Skeletal muscle tissue (tissue), 4 donors: Measurements from ENCODE around the gene ACOT7. TPM values are rescaled to one million over a fixed set of nuclear protein-coding genes. Genes with fewer than 3 reads are reported as not detected.
A peak's percentile ranks its signal among the peaks of the same experiment; 100 is the strongest.

Experiments used
- H3K27ac ChIP-seq: one replicate; pipeline ENCODE4 v1.7.0; 2013; ENCODE audit warnings: mild to moderate bottlenecking, low read depth, low read length, inconsistent platforms
- H3K27me3 ChIP-seq, 3 donors: one replicate each; pipeline ENCODE4 v1.7.0; 2013; ENCODE audit warnings: low read length in 3 of 3; ENCODE audit not compliant: control insufficient read depth in 3 of 3, insufficient read depth in 3 of 3
- H3K36me3 ChIP-seq, 3 donors: one replicate each; pipeline ENCODE4 v1.7.0; 2013; ENCODE audit warnings: low read length in 3 of 3; ENCODE audit not compliant: control insufficient read depth in 3 of 3, insufficient read depth in 3 of 3
- H3K4me1 ChIP-seq, 3 donors: one replicate each; pipeline ENCODE4 v1.7.0; 2013; ENCODE audit warnings: low read length in 3 of 3, mild to moderate bottlenecking in 3 of 3; ENCODE audit not compliant: control insufficient read depth in 3 of 3, insufficient read depth in 3 of 3
- H3K4me3 ChIP-seq, 3 donors: one replicate each; pipeline ENCODE4 v1.7.0; 2013; ENCODE audit warnings: low read length in 3 of 3
- H3K9ac ChIP-seq, 3 donors: one replicate each; pipeline ENCODE4 v1.7.0; 2013; ENCODE audit warnings: low read length in 3 of 3, mild to moderate bottlenecking in 3 of 3, moderate library complexity in 2 of 3, low read depth in 1 of 3
- H3K9me3 ChIP-seq, 3 donors: one replicate each; pipeline ENCODE4 v1.7.0; 2013; ENCODE audit warnings: low read length in 3 of 3; ENCODE audit not compliant: control insufficient read depth in 3 of 3
- total RNA-seq: library from RNA; depleted of rRNA; stranded (reverse); fragments of >200 nt; gene quantifications from one replicate; pipeline ENCODE4 v1.2.3, GENCODE V29; 2014
- donor health status: Osteomylitis.

The ACOT7 gene
- total RNA-seq, 1 donor from 2014 or later, result 3.7 TPM

GRCh38 chr1:6241107-6241886, 152.3 kb downstream of the ACOT7 start:
- no peak overlapping the region for H3K9ac ChIP-seq
- peaks cover 0 to 1% (median under 1%) of the 10 kb centered on the region in 3 donors for H3K4me1 ChIP-seq
- H3K36me3 ChIP-seq, result no peaks in the 10 kb centered on the region
- no peaks in the 10 kb centered on the region for H3K9me3 ChIP-seq
- H3K27ac ChIP-seq, result no peak overlapping the region
- no peak overlapping the region for H3K4me3 ChIP-seq
- H3K27me3 ChIP-seq, result peaks cover 54 to 60% (median 55%) of the 10 kb centered on the region in 3 donors

- Histone ChIP-seq H3K36me3 (no peaks in the 10 kb centered on the region), H3K9me3 (no peaks in the 10 kb centered on the region), H3K27me3 (peaks cover 46 to 52% (median 46%) of the 10 kb centered on the region in 3 donors), H3K4me1 (peaks cover 1 to 4% (median 3%) of the 10 kb centered on the region in 3 donors), H3K27ac (no peak overlapping the region), H3K4me3 (no peak overlapping the region), H3K9ac (no peak overlapping the region)
Measured at GRCh38 chr1:6239950-6240768, 153.4 kb downstream of the ACOT7 start.

GRCh38 chr1:6239213-6239752, 154.3 kb downstream of the ACOT7 start:
- Histone ChIP-seq H3K27ac (no peak overlapping the region), H3K9ac (no peak overlapping the region), H3K4me1 (peaks cover 10 to 13% (median 11%) of the 10 kb centered on the region in 3 donors), H3K27me3 (peaks cover 41 to 47% (median 42%) of the 10 kb centered on the region in 3 donors), H3K9me3 (no peaks in the 10 kb centered on the region), H3K4me3 (no peak overlapping the region), H3K36me3 (no peaks in the 10 kb centered on the region)

- Histone ChIP-seq H3K27ac (no peak overlapping the region), H3K4me3 (no peak overlapping the region), H3K9me3 (no peaks in the 10 kb centered on the region), H3K9ac (no peak overlapping the region), H3K27me3 (peaks cover 24 to 31% (median 27%) of the 10 kb centered on the region in 3 donors), H3K36me3 (peaks cover 0 to 9% (median 1%) of the 10 kb centered on the region in 3 donors), H3K4me1 (peaks cover 22% of the 10 kb centered on the region in 3 donors)
Measured at GRCh38 chr1:6237093-6237492, 156.5 kb downstream of the ACOT7 start.

- peak overlapping the region; percentile 85 to 94 (median 88) for H3K9ac ChIP-seq
- no peaks in the 10 kb centered on the region for H3K9me3 ChIP-seq
- H3K36me3 ChIP-seq, result peaks cover 6 to 19% (median 14%) of the 10 kb centered on the region in 3 donors
- H3K4me1 ChIP-seq, result peaks cover 22 to 25% (median 22%) of the 10 kb centered on the region in 3 donors
- H3K27me3 ChIP-seq, result peaks cover 8 to 13% (median 12%) of the 10 kb centered on the region in 3 donors
- H3K4me3 ChIP-seq, result peak overlapping the region; percentile 85 to 87 (median 87)
- H3K27ac ChIP-seq, result peak overlapping the region; percentile 80
Measured at GRCh38 chr1:6235296-6235677, 158.3 kb downstream of the ACOT7 start.

- Histone ChIP-seq H3K27ac (peak overlapping the region; percentile 80), H3K9ac (peak overlapping the region; percentile 85 to 94 (median 88)), H3K27me3 (peaks cover 5 to 8% (median 8%) of the 10 kb centered on the region in 3 donors), H3K9me3 (no peaks in the 10 kb centered on the region), H3K4me3 (peak overlapping the region; percentile 85 to 87 (median 87)), H3K36me3 (peaks cover 6 to 21% (median 18%) of the 10 kb centered on the region in 3 donors), H3K4me1 (peaks cover 22 to 25% (median 22%) of the 10 kb centered on the region in 3 donors)
Measured at GRCh38 chr1:6234502-6235295, 158.9 kb downstream of the ACOT7 start.

- peak overlapping the region; percentile 80 for H3K27ac ChIP-seq
- H3K4me1 ChIP-seq, result peaks cover 22 to 25% (median 22%) of the 10 kb centered on the region in 3 donors
- no peaks in the 10 kb centered on the region for H3K27me3 ChIP-seq
- peak overlapping the region in 2 of 3 donors; percentile 20 to 94 for H3K9ac ChIP-seq
- no peak overlapping the region for H3K4me3 ChIP-seq
- peaks cover 6 to 26% (median 20%) of the 10 kb centered on the region in 3 donors for H3K36me3 ChIP-seq
- no peaks in the 10 kb centered on the region for H3K9me3 ChIP-seq
Measured at GRCh38 chr1:6233376-6233775, 160.2 kb downstream of the ACOT7 start.

- Histone ChIP-seq H3K36me3 (peaks cover 28 to 38% (median 38%) of the 10 kb centered on the region in 3 donors), H3K27ac (no peak overlapping the region), H3K4me1 (peaks cover 18 to 35% (median 26%) of the 10 kb centered on the region in 3 donors)
Measured at GRCh38 chr1:6225651-6226050, 167.9 kb downstream of the ACOT7 start.

GRCh38 chr1:6224718-6225117, 168.8 kb downstream of the ACOT7 start:
- peaks cover 28 to 37% (median 34%) of the 10 kb centered on the region in 3 donors for H3K36me3 ChIP-seq
- no peaks in the 10 kb centered on the region for H3K9me3 ChIP-seq
- H3K9ac ChIP-seq, result peak overlapping the region in 2 of 3 donors; percentile 20 to 54
- no peak overlapping the region for H3K27ac ChIP-seq
- H3K4me3 ChIP-seq, result no peak overlapping the region
- H3K4me1 ChIP-seq, result peaks cover 25 to 41% (median 32%) of the 10 kb centered on the region in 3 donors
- no peaks in the 10 kb centered on the region for H3K27me3 ChIP-seq

More at GRCh38 chr1:6225651-6226050, 167.9 kb downstream of the ACOT7 start:
- Histone ChIP-seq H3K27me3 (no peaks in the 10 kb centered on the region), H3K4me3 (no peak overlapping the region), H3K9me3 (no peaks in the 10 kb centered on the region), H3K9ac (peak overlapping the region in 1 of 3 donors; percentile 50)
